ENCODE results near the gene EOMES.

EOMES gene

DNA sequence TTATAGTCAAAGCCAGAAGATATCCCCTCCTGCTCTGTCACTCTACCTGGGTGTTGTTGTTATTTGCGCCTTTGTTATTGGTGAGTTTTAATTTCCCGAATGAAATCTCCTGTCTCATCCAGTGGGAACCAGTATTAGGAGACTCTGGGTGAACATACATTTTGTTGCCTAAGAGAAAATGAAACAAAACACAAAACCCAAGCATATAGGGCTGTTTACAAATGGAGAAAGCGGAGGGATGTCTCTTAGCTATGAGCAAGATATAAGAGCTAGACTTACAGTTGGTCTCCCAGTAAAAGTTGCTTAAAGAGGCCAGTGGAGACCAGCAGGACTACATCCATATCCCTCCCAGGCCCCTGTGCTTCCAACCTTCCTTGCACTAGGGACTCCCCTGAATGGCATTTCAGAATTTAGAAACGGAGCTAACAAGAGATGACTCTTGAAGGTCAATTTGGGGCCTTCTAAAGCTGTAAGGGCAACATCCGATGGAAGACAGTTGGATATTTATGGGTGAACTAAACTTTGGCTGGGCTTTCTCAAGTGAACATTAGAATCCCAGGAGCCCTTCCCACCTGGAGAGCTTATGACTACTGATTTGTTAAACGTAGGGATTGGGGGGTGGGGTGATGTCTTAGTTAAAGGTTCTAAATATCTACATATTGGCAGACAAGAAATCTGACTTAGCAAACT lies 2.7 kb downstream of the EOMES start:
- no peak for DNase-seq

GRCh38 chr3:27718459-27718858 lies 3.7 kb downstream of the EOMES start:
- no peak for DNase-seq

- DNase-seq = no peak
Observed at GRCh38 chr3:27717200-27717852, 4.8 kb downstream of the EOMES start.

DNA sequence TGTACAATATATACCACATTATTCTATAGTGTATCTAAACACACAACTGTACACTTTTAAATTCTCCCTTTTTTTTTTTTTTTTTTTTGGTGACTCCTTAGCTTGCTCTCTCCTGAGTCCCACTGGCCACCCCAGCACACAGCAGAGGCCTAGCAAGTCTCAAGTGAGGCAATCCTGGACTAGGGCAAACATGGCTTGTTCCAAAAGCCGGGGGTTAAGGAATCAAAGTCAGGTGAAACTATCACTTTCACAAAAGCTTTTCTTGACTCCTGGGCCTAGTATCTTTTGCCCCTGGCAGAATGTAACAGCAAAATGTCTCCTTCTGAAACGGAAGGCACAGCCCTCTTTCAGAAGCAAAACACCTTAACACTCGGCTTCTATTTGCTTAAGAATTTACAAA lies 5.8 kb downstream of the EOMES start:
- no peak for DNase-seq

GRCh38 chr3:27715863-27716262 lies 6.3 kb downstream of the EOMES start:
- DNase-seq = no peak

- DNase-seq = no peak
Observed at GRCh38 chr3:27715454-27715806, 6.7 kb downstream of the EOMES start.

GRCh38 chr3:27714692-27715453 lies 7.2 kb downstream of the EOMES start:
- DNase-seq = no peak

DNA sequence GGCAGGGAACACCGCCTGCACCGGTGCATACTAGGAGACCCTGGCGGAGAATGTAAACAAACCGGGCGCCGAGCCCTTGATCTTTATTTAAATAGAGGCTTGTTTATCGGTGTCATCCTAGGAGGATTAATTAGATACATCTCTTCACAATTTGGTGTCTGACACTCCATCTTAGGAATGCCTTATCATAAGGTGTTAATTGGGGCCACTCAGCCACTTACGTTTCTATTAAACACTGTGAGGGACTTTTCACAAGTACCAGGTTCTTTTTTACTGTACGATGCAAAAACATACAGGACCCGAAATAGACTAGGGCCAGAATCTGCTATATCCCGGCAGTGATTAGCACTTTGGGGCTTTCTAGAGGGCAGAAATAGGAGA lies 8.0 kb downstream of the EOMES start:
- no peak for DNase-seq

DNA sequence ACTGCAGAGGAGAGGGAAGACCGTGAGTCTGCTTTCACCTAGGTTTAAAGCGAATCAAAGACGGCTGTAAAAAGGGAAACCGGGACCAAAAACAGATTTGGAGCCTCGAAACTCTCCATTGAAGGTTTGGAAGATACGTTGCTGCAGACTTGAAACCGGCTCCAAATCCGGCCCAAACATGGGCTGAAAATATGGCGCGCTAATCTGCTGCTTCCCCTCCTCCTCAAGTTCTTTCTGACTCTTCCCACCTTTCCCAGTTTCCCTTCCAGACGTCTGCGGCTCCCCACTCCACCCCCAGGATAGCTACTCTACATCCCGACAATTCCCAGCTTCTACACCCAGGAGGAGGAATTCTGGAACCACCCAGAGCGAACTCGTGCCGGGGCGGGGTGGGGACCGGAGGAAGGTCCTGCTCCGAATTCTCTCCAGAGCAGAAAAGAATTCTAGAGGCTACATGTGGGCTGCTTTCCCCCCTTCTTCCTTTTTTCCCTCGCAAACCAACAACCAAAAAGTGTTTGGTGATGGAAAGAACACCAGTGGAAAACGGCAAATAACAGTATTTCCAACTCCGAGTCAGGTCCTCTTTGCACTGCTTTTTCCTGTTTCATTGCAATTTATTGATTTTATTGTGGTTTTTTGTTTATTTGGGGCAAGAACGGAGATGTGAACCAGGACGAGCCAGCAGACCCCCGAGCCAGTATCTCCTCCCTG lies 8.5 kb downstream of the EOMES start:
- DNase-seq = no peak

- DNase-seq = no peak
Observed at GRCh38 chr3:27713078-27713423, 9.1 kb downstream of the EOMES start.

DNA sequence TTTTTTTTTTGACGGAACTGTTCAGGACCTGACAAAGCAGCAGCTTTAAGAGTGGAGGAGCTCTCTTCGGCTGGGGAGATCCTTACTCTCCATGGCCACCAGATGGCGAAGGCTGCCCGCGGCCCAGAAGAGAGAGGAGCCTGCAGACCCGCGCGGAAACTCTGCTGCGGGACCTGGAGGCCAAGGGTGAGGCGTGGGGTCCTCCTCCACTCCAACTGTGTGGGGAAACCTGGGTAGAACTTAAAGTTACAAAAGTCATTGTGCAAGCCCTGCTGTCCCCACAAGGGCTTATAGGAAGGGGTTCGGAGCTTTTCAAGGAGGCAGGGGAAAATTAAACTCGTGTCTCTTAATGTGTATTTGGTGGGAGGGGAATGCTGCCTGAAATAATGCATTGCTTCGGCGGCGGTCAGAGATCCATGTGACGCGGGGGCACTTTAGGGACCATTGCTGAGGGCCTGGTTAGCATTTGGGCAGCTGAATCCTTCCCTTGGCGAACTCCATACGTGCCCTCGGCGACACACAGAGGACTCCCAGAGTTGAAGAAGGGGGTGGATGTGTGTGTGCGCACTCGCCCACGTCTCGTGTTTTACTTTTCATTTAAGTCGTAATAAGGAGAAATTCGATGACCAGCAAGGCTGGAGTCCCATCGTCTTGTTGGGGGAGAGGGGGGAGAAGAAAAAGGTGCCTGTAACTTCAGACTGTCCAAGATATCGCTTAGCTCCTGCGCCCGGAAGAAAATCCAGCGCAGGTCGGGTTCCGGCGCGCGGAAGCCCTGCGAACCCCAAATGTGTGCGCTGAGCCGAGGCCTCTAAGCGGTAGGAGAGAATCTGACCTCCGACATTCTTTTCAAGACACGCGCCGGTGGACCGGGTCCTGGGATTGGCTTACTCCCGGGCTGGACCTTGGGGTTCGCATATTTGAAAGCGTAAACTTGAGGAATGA lies 9.7 kb downstream of the EOMES start:
- DNase-seq = peak; percentile 82 to 88

DNA sequence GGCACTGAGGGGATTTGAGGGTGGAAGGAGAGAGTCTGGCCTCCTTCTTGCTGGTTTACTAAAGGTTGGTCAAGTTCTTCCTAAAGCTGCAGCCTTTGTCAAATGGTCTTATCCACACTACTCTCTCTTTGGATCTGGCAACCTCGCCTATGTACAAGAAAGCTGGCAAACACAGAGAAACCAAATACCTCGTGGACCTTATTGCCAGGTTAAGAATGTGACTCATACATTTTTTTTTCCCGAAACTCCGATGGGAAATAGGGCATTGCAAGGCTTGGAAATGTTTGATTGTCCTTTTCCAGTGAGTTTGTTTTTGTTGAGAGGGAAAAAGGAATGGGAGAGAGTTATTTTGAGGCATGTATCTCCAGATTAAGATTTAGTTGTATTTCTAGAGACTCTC lies 13.9 kb downstream of the EOMES start:
- no peak for DNase-seq

GRCh38 chr3:27699067-27699466 lies 23.1 kb downstream of the EOMES start:
- no peak for DNase-seq

DNA sequence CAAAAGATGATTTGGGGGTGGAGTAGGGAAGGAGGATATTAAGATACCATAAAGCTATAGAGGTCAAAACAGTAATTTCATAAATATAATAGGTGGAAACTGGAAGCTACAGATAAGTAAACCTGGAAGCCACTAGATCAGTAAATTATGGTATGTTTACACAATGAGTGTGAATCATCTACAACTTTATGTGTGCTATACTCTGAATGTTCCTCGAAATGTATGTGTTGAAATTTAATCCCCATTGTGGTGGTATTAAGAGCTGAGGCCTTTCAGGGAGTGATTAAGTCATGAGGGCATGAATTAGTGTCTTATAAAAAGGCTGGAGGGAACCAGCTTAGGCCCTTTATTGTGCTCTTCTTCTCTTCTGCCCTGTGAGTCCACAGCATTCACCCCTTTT lies 25.2 kb downstream of the EOMES start:
- DNase-seq = no peak

DNA sequence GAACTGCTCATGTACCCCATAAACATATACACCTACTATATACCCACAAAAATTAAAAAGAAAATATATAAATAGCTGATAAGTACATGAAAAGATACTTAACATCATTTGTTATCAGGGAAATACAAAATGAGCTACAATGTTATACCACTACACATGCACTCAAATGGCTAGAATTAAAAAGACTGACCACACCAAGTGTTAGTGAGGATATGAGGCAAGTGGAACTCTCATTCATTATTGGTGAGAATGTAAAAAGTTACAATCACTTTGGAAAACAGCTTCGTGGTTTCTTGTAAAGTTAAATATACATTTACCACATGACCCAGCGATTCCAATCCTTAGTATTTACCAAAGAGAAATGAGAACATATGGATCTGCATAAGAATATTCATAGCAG lies 26.5 kb downstream of the EOMES start:
- DNase-seq = no peak

DNA sequence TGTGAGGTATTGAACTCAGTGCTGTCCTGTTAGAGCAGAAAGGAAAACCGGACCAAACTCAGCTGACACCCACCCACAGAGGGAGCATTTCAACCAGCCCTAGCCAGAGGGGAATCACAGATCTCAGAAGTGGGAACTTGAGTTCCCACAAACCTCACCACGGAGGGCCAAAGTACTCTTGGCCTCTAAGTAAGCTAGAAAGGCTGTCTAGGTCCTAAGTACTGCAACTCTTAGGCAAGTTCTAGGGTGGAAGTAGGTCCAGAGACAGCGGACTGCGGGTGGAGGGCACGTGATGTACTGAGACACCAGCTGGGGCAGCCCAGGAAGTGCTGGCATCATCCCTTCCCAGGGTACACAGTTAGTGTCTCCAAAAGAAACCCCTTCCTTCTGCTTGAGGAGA lies 34.1 kb downstream of the EOMES start:
- no peak for DNase-seq

DNA sequence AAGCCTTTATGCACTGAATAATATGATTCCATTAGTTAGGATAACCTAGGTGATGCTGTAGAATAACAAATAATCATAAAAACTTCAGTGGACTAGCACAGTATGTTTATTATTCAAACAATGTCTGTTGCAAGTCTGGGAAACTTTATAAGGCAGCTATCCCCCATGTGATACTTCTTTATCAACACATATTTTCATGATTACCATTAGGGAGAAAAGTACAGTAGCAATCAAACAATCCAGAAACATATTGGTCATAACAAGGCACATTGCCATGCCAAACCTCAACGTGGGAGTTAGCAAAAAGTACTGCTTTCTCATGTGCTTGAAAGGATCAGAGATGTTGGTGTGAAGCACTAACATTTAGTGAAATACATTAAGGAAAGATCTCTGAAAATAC lies 35.5 kb downstream of the EOMES start:
- no peak for DNase-seq

- DNase-seq = no peak
Observed at GRCh38 chr3:27685474-27685873, 36.6 kb downstream of the EOMES start.

DNA sequence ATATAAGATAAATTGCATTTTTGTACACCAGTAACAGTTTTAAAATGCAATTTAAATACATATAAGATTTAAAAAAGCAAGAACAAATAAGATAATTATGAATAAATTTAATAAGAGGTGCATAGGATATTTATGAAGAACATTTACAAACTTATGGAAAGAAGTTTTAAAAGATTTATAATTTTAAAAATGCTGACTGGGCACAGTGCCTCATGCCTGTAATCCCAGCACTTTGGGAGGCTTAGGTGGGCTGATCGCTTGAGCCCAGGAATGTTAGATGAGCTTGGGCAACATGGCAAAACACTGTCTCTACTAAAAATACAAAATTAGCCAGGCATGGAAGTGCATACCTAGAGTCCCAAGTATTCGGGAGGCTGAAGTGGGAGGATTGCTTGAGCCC lies 37.8 kb downstream of the EOMES start:
- no peak for DNase-seq

DNA sequence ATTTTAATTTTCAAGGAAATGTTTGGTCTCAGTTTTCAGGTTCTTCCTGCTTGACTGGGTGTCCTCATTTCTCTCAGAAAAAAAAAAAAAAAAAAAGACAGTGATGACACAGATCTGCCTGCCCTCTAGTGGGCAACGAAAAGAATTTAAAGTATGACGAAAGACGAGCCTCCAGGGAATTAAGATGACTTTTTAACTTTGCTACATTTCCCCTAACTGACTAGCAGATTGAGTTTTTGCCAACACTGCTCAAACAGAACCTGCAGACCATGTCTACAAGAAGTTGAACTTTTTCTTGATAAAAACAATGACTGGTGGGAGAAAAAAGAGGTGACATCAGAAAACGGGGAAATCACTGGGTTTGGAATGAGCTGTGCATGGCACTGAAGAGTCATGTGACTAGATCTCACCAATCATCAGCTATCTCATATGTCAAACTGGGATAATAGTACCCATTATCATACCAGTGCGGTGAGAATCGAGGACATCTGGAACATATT lies 40.8 kb downstream of the EOMES start:
- DNase-seq = peak; percentile 58 to 64

DNA sequence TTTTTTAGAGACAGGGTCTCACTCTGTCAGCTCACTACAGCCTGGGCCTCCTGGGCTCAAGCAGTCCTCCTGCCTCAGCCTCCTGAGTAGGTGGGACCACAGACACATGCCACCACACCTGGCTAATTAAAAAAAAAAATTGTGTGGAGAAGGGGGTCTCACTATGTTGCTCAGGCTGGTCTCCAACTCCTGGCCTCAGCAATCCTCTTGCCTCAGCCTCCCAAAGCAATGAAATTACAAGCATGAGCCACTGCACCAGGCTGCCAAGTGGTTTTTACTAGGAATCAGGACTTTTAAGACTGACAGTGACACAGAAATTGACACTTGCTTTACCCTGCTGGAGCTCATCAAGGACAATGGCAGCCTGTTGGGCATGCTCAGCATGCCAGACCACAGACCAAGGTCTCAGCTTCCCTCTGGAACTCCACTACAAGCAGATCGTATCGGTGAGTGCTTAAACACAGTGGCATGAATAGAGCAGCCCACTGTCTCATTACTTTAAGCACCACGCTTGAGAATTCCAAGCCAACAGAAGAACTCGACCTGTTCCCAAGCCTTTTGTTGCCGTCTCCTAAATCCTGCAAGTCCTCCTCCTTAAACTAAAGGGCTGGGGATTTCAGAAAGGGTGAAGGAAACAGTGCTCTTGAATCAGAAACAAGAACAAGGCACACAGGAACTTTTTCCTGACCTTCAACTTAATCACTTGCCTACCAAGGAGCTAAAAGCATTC lies 41.4 kb downstream of the EOMES start:
- no peak for DNase-seq

- DNase-seq = no peak
Observed at GRCh38 chr3:27679691-27680090, 42.4 kb downstream of the EOMES start.
